Panc1 (cell line): ENCODE measurements around the gene IRF2BP2. TPM values are rescaled to one million over a fixed set of nuclear protein-coding genes. Genes with fewer than 3 reads are reported as not detected.

Experiments used
- ATAC-seq: fragments of 200-7000 bp; cut with Tn5 transposase; 2 replicates; pipeline ENCODE4 v1.9.1; 2020; ENCODE audit warnings: mild to moderate bottlenecking, moderate library complexity
- BruUV-seq: library from RNA; stranded (reverse); fragments of 400-500 nt; replicated peaks from 2 replicates; lab custom pipeline; 2021; lab: Mats Ljungman, UMichigan
- CTCF ChIA-PET: fragments of 300-600 bp; sonication (Branson Sonifier 250); formaldehyde crosslinking; loops from one replicate; lab custom pipeline; 2022; ENCODE audit warnings: antibody characterized with exemption; lab: Charles Lee
- POLR2A ChIA-PET: fragments of 300-600 bp; sonication (Branson Sonifier 250); formaldehyde crosslinking; loops from one replicate; lab custom pipeline; 2022; ENCODE audit warnings: antibody characterized with exemption; lab: Charles Lee
- DNase-seq: peaks from one replicate; pipeline ENCODE4 v3.0.0-alpha.2; 2010; ENCODE audit warnings: low read depth, low spot score
- H3K27ac ChIP-seq: 2 replicates; pipeline ENCODE4 v1.5.1; 2011; ENCODE audit warnings: mild to moderate bottlenecking, low read length, inconsistent platforms
- H3K27me3 ChIP-seq: fragments of 200-500 bp; sonication (Bioruptor generic); 2 replicates; pipeline ENCODE4 v1.6.0; 2014; ENCODE audit warnings: low read length, inconsistent platforms; ENCODE audit not compliant: control insufficient read depth, insufficient read depth
- H3K36me3 ChIP-seq: fragments of 200-500 bp; sonication (Bioruptor generic); 2 replicates; pipeline ENCODE4 v1.5.1; 2014; ENCODE audit warnings: inconsistent platforms, mild to moderate bottlenecking, low read length, moderate library complexity; ENCODE audit not compliant: control insufficient read depth, insufficient read depth
- H3K4me1 ChIP-seq: 2 replicates; pipeline ENCODE4 v1.5.1; 2011; ENCODE audit warnings: inconsistent platforms, mild to moderate bottlenecking, low read length, moderate library complexity; ENCODE audit not compliant: control insufficient read depth, insufficient read depth
- H3K4me3 ChIP-seq, 2 experiments: 2 replicates each; pipeline ENCODE4 v1.5.1; 2011 to 2012; ENCODE audit warnings: low read depth in 2 of 2, low read length in 2 of 2, mild to moderate bottlenecking in 2 of 2, inconsistent platforms in 1 of 2, moderate library complexity in 1 of 2
- H3K9me3 ChIP-seq: fragments of 200-500 bp; sonication (Bioruptor generic); 2 replicates; pipeline ENCODE4 v1.5.1; 2014; ENCODE audit warnings: low read depth, mild to moderate bottlenecking, inconsistent platforms, low read length, moderate library complexity; ENCODE audit not compliant: control insufficient read depth, insufficient read depth
- CTCF ChIP-seq: fragments of 450-650 bp; IDR thresholded peaks from 2 replicates; pipeline ENCODE4 v1.5.1; 2017; ENCODE audit warnings: mild to moderate bottlenecking
- POLR2AphosphoS5 ChIP-seq: IDR thresholded peaks from 2 replicates; pipeline ENCODE4 v1.6.1; 2012; ENCODE audit warnings: mild to moderate bottlenecking, low read depth, low read length, moderate library complexity
- REST ChIP-seq, 2 experiments: IDR thresholded peaks; 2 replicates each; pipeline ENCODE4 v1.6.1; 2011 to 2012; ENCODE audit warnings: low read depth in 2 of 2, control low read depth in 1 of 2, low read length in 1 of 2, mild to moderate bottlenecking in 1 of 2, moderate library complexity in 1 of 2; ENCODE audit not compliant: insufficient read depth in 1 of 2
- SIN3A ChIP-seq: IDR thresholded peaks from 2 replicates; pipeline ENCODE4 v1.6.1; 2012; ENCODE audit warnings: low read depth, mild to moderate bottlenecking, low read length, moderate library complexity, borderline replicate concordance; ENCODE audit not compliant: insufficient read depth
- TCF7L2 ChIP-seq: IDR thresholded peaks from 2 replicates; pipeline ENCODE4 v1.6.1; 2011; ENCODE audit warnings: mild to moderate bottlenecking, low read depth, low read length, inconsistent platforms
- in situ Hi-C: cut with HindIII; loops from 2 replicates; pipeline ENCODE4 v1.10.0; 2016; ENCODE audit warnings: low sequenced_read_pairs, low pct_unique_long_range_greater_than_20kb
- intact Hi-C: fragments of 100-400 bp; cut with micrococcal nuclease; formaldehyde crosslinking; loops from one replicate; pipeline ENCODE4 v1.10.0; 2022; ENCODE audit not compliant: unreplicated experiment
- total RNA-seq: library from RNA; stranded (reverse); gene quantifications from one replicate; pipeline ENCODE4 v1.2.1, GENCODE V29; 2021; ENCODE audit not compliant: unreplicated experiment

IRF2BP2 gene
- total RNA-seq, 1 experiment from 2014 or later = 187 TPM

- in situ Hi-C loops = no loop called here
- Histone ChIP-seq H3K4me1 (0 out of 2 replicates have a peak, but pooled peaks cover 4% of the 10 kb centered on the region), H3K27ac (peak overlapping the region; percentile 55; the same call in 1 of the 2 replicates), H3K36me3 (no peaks in the 10 kb centered on the region), H3K9me3 (peaks cover 16% of the 10 kb centered on the region; the same call in 1 of the 2 replicates), H3K27me3 (no peaks in the 10 kb centered on the region), H3K4me3 (no peak overlapping the region)
- TF ChIP-seq TCF7L2 (no peak), REST (IDR thresholded peaks at IDR 0.05; ENCODE audit: insufficient read depth in 1 of 2, low read depth in 2 of 2, low read length in 1 of 2) (no peak), POLR2AphosphoS5 (no peak), SIN3A (no peak), CTCF (no peak)
- ATAC-seq (no peak), DNase-seq (no peak)
- BruUV-seq = no TSS peak
- intact Hi-C loops = no loop called here
- ChIA-PET CTCF (no interaction called here), POLR2A (no interaction called here)
Measured at GRCh38 chr1:234647758-234648157, 37.8 kb upstream of the IRF2BP2 start.

- no peak for ATAC-seq
- intact Hi-C loops = no loop called here
- no TSS peak for BruUV-seq
- H3K27me3 ChIP-seq = no peaks in the 10 kb centered on the region
- DNase-seq = no peak
- in situ Hi-C loops = no loop called here
- no peaks in the 10 kb centered on the region for H3K36me3 ChIP-seq
- H3K27ac ChIP-seq = peak overlapping the region; percentile 55; the same call in 1 of the 2 replicates
- ChIA-PET POLR2A (no interaction called here), CTCF (no interaction called here)
- H3K9me3 ChIP-seq = peaks cover 16% of the 10 kb centered on the region; the same call in 1 of the 2 replicates
- H3K4me3 ChIP-seq = no peak overlapping the region
- TF ChIP-seq TCF7L2 = no peak
- no peak for TF ChIP-seq CTCF
- TF ChIP-seq POLR2AphosphoS5 = no peak
- no peak for TF ChIP-seq SIN3A
- TF ChIP-seq REST (IDR thresholded peaks at IDR 0.05; ENCODE audit: insufficient read depth in 1 of 2, low read depth in 2 of 2, low read length in 1 of 2) = no peak
- 0 out of 2 replicates have a peak, but pooled peaks cover 4% of the 10 kb centered on the region for H3K4me1 ChIP-seq
Measured at GRCh38 chr1:234647245-234647644, 37.3 kb upstream of the IRF2BP2 start.
